Panc1 (cell line): ENCODE results near the gene NYAP2.

ENCODE experiments used
- CTCF ChIP-seq: fragments of 450-650 bp; IDR thresholded peaks from 2 replicates; pipeline ENCODE4 v1.5.1; 2017; ENCODE audit warnings: mild to moderate bottlenecking
- POLR2AphosphoS5 ChIP-seq: IDR thresholded peaks from 2 replicates; pipeline ENCODE4 v1.6.1; 2012; ENCODE audit warnings: mild to moderate bottlenecking, low read depth, low read length, moderate library complexity
- REST ChIP-seq, 2 experiments: IDR thresholded peaks; 2 replicates each; pipeline ENCODE4 v1.6.1; 2011 to 2012; ENCODE audit warnings: low read depth in 2 of 2, control low read depth in 1 of 2, low read length in 1 of 2, mild to moderate bottlenecking in 1 of 2, moderate library complexity in 1 of 2; ENCODE audit not compliant: insufficient read depth in 1 of 2
- SIN3A ChIP-seq: IDR thresholded peaks from 2 replicates; pipeline ENCODE4 v1.6.1; 2012; ENCODE audit warnings: low read depth, mild to moderate bottlenecking, low read length, moderate library complexity, borderline replicate concordance; ENCODE audit not compliant: insufficient read depth
- TCF7L2 ChIP-seq: IDR thresholded peaks from 2 replicates; pipeline ENCODE4 v1.6.1; 2011; ENCODE audit warnings: mild to moderate bottlenecking, low read depth, low read length, inconsistent platforms

GRCh38 chr2:225608136-225608535, 208.6 kb downstream of the NYAP2 start:
- no peak for TF ChIP-seq CTCF
- TF ChIP-seq POLR2AphosphoS5, result no peak
- no peak for TF ChIP-seq SIN3A
- TF ChIP-seq REST (IDR thresholded peaks at IDR 0.05; ENCODE audit: insufficient read depth in 1 of 2, low read depth in 2 of 2, low read length in 1 of 2), result no peak
- TF ChIP-seq TCF7L2, result no peak
